ENCODE results near the gene TFDP3. TPM values are rescaled to one million over a fixed set of nuclear protein-coding genes. Genes with fewer than 3 reads are reported as not detected.

TFDP3 gene
- total RNA-seq = not detected

GRCh38 chrX:133218329-133218728, at the start of gene TFDP3:
TFDP3 (minus strand) TSS chrX:133218354; CDS start chrX:133218259, 95 bp downstream.
- no peaks in the 10 kb centered on the region for H3K27me3 Mint-ChIP-seq
- ATAC-seq (replicated peaks) = no peak
- H3K9me3 Mint-ChIP-seq = no peaks in the 10 kb centered on the region
- no peak within 1 kb of the TSS for H3K27ac Mint-ChIP-seq
- no peaks in the 10 kb centered on the region for H3K36me3 Mint-ChIP-seq (ENCODE audit: low read depth)
- no peak within 1 kb of the TSS for H3K4me3 Mint-ChIP-seq
- no peaks in the 10 kb centered on the region for H3K4me1 Mint-ChIP-seq

GRCh38 chrX:133267621-133268020, 49.5 kb upstream of the TFDP3 start:
- no peak overlapping the region for H3K4me3 Mint-ChIP-seq
- no peaks in the 10 kb centered on the region for H3K4me1 Mint-ChIP-seq
- H3K9me3 Mint-ChIP-seq = no peaks in the 10 kb centered on the region
- H3K36me3 Mint-ChIP-seq (ENCODE audit: low read depth) = no peaks in the 10 kb centered on the region
- no peak overlapping the region for H3K27ac Mint-ChIP-seq
- ATAC-seq (replicated peaks) = no peak
- H3K27me3 Mint-ChIP-seq = no peaks in the 10 kb centered on the region

GRCh38 chrX:133265331-133265730, 47.2 kb upstream of the TFDP3 start:
- Mint-ChIP-seq H3K4me3 (no peak overlapping the region), H3K9me3 (no peaks in the 10 kb centered on the region), H3K4me1 (no peaks in the 10 kb centered on the region), H3K27me3 (no peaks in the 10 kb centered on the region), H3K36me3 (ENCODE audit: low read depth) (no peaks in the 10 kb centered on the region), H3K27ac (no peak overlapping the region)
- ATAC-seq (replicated peaks) = no peak

- Mint-ChIP-seq H3K4me3 (no peak overlapping the region), H3K27me3 (no peaks in the 10 kb centered on the region), H3K9me3 (no peaks in the 10 kb centered on the region), H3K4me1 (no peaks in the 10 kb centered on the region), H3K27ac (no peak overlapping the region), H3K36me3 (ENCODE audit: low read depth) (no peaks in the 10 kb centered on the region)
- ATAC-seq (replicated peaks) = no peak
Measured at GRCh38 chrX:133258481-133258880, 40.3 kb upstream of the TFDP3 start.

GRCh38 chrX:133254666-133255065, 36.5 kb upstream of the TFDP3 start:
- Mint-ChIP-seq H3K4me1 (no peaks in the 10 kb centered on the region), H3K27me3 (no peaks in the 10 kb centered on the region), H3K9me3 (no peaks in the 10 kb centered on the region), H3K4me3 (no peak overlapping the region), H3K36me3 (ENCODE audit: low read depth) (no peaks in the 10 kb centered on the region), H3K27ac (no peak overlapping the region)
- ATAC-seq (replicated peaks) = no peak

GRCh38 chrX:133251204-133251603, 33.0 kb upstream of the TFDP3 start:
- no peaks in the 10 kb centered on the region for H3K4me1 Mint-ChIP-seq
- H3K27me3 Mint-ChIP-seq = no peaks in the 10 kb centered on the region
- ATAC-seq (replicated peaks) = no peak
- no peaks in the 10 kb centered on the region for H3K9me3 Mint-ChIP-seq
- no peak overlapping the region for H3K27ac Mint-ChIP-seq
- no peaks in the 10 kb centered on the region for H3K36me3 Mint-ChIP-seq (ENCODE audit: low read depth)
- H3K4me3 Mint-ChIP-seq = no peak overlapping the region

GRCh38 chrX:133250184-133251100, 32.3 kb upstream of the TFDP3 start:
- Mint-ChIP-seq H3K36me3 (ENCODE audit: low read depth) (no peaks in the 10 kb centered on the region), H3K27ac (no peak overlapping the region), H3K9me3 (no peaks in the 10 kb centered on the region), H3K4me3 (no peak overlapping the region), H3K4me1 (no peaks in the 10 kb centered on the region), H3K27me3 (no peaks in the 10 kb centered on the region)
- ATAC-seq (replicated peaks) = no peak

- no peak for ATAC-seq (replicated peaks)
- no peaks in the 10 kb centered on the region for H3K27me3 Mint-ChIP-seq
- no peaks in the 10 kb centered on the region for H3K4me1 Mint-ChIP-seq
- H3K27ac Mint-ChIP-seq = no peak overlapping the region
- no peaks in the 10 kb centered on the region for H3K36me3 Mint-ChIP-seq (ENCODE audit: low read depth)
- H3K4me3 Mint-ChIP-seq = no peak overlapping the region
- no peaks in the 10 kb centered on the region for H3K9me3 Mint-ChIP-seq
Measured at GRCh38 chrX:133249266-133250058, 31.3 kb upstream of the TFDP3 start.

- no peak overlapping the region for H3K4me3 Mint-ChIP-seq
- no peak for ATAC-seq (replicated peaks)
- no peaks in the 10 kb centered on the region for H3K9me3 Mint-ChIP-seq
- no peaks in the 10 kb centered on the region for H3K36me3 Mint-ChIP-seq (ENCODE audit: low read depth)
- H3K27me3 Mint-ChIP-seq = no peaks in the 10 kb centered on the region
- H3K27ac Mint-ChIP-seq = no peak overlapping the region
- H3K4me1 Mint-ChIP-seq = no peaks in the 10 kb centered on the region
Measured at GRCh38 chrX:133248177-133248576, 30.0 kb upstream of the TFDP3 start.

GRCh38 chrX:133246921-133247320, 28.8 kb upstream of the TFDP3 start:
- H3K4me1 Mint-ChIP-seq = no peaks in the 10 kb centered on the region
- H3K9me3 Mint-ChIP-seq = no peaks in the 10 kb centered on the region
- no peaks in the 10 kb centered on the region for H3K27me3 Mint-ChIP-seq
- H3K36me3 Mint-ChIP-seq (ENCODE audit: low read depth) = no peaks in the 10 kb centered on the region
- H3K4me3 Mint-ChIP-seq = no peak overlapping the region
- no peak overlapping the region for H3K27ac Mint-ChIP-seq
- no peak for ATAC-seq (replicated peaks)

- H3K4me1 Mint-ChIP-seq = no peaks in the 10 kb centered on the region
- no peak overlapping the region for H3K27ac Mint-ChIP-seq
- H3K36me3 Mint-ChIP-seq (ENCODE audit: low read depth) = no peaks in the 10 kb centered on the region
- no peak overlapping the region for H3K4me3 Mint-ChIP-seq
- H3K9me3 Mint-ChIP-seq = no peaks in the 10 kb centered on the region
- no peaks in the 10 kb centered on the region for H3K27me3 Mint-ChIP-seq
- no peak for ATAC-seq (replicated peaks)
Measured at GRCh38 chrX:133235830-133236229, 17.7 kb upstream of the TFDP3 start.

GRCh38 chrX:133232331-133232730, 14.2 kb upstream of the TFDP3 start:
- no peaks in the 10 kb centered on the region for H3K4me1 Mint-ChIP-seq
- H3K27me3 Mint-ChIP-seq = no peaks in the 10 kb centered on the region

GRCh38 chrX:133229361-133229760, 11.2 kb upstream of the TFDP3 start:
- H3K9me3 Mint-ChIP-seq = no peaks in the 10 kb centered on the region
- H3K27me3 Mint-ChIP-seq = no peaks in the 10 kb centered on the region
- H3K27ac Mint-ChIP-seq = no peak overlapping the region
- no peak overlapping the region for H3K4me3 Mint-ChIP-seq
- ATAC-seq (replicated peaks) = no peak
- no peaks in the 10 kb centered on the region for H3K4me1 Mint-ChIP-seq
- H3K36me3 Mint-ChIP-seq (ENCODE audit: low read depth) = no peaks in the 10 kb centered on the region

More at GRCh38 chrX:133232331-133232730, 14.2 kb upstream of the TFDP3 start:
- Mint-ChIP-seq H3K9me3 (no peaks in the 10 kb centered on the region), H3K36me3 (ENCODE audit: low read depth) (no peaks in the 10 kb centered on the region), H3K4me3 (no peak overlapping the region), H3K27ac (no peak overlapping the region)
- no peak for ATAC-seq (replicated peaks)

- H3K9me3 Mint-ChIP-seq = no peaks in the 10 kb centered on the region
- no peaks in the 10 kb centered on the region for H3K27me3 Mint-ChIP-seq
- no peaks in the 10 kb centered on the region for H3K4me1 Mint-ChIP-seq
- no peaks in the 10 kb centered on the region for H3K36me3 Mint-ChIP-seq (ENCODE audit: low read depth)
- H3K4me3 Mint-ChIP-seq = no peak overlapping the region
- no peak for ATAC-seq (replicated peaks)
- no peak overlapping the region for H3K27ac Mint-ChIP-seq
Measured at GRCh38 chrX:133215747-133216146, 2.4 kb downstream of the TFDP3 start.

GRCh38 chrX:133215017-133215416, 3.1 kb downstream of the TFDP3 start:
- Mint-ChIP-seq H3K4me3 (no peak overlapping the region), H3K27me3 (no peaks in the 10 kb centered on the region), H3K27ac (no peak overlapping the region), H3K36me3 (ENCODE audit: low read depth) (no peaks in the 10 kb centered on the region), H3K9me3 (no peaks in the 10 kb centered on the region), H3K4me1 (no peaks in the 10 kb centered on the region)
- ATAC-seq (replicated peaks) = no peak
